GM21619 (cell line): ENCODE results near the gene MAST1.
"Not testable (repeated sequence)": the region's sequence is repeated elsewhere in the genome, so short reads cannot be mapped to it uniquely, and the experiment has no call there.

Experiments
- ATAC-seq: cut with Tn5 transposase; IDR thresholded peaks from one replicate; pipeline ENCODE4 v1.9.1; 2021; ENCODE audit not compliant: unreplicated experiment

Gene MAST1

DNA sequence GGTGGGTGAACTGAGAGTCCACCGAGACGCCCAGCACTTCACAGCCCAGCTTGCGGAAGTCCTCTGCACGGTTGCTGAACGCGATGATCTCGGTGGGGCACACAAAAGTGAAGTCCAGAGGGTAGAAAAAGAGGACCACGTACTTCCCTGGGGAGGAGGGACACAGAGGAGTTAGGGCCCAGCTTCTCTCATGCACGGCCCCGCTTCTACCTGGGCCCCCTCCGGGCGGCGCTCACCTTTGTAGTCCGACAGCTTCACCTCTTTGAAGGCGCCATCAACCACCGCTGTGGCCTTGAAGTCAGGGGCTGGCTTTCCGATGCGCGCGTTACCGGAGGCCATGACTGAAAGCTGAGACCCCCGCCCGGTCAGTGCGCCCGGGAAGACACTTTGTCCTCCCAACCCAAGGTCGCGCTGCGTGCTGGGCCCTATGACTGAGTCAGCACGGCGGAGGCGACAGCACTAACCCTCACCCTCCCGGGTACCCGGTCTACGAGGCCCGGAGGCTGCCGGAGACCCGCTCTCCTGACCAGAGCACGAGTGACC is 37.3 kb upstream of the MAST1 start:
- ATAC-seq, result no peak

DNA sequence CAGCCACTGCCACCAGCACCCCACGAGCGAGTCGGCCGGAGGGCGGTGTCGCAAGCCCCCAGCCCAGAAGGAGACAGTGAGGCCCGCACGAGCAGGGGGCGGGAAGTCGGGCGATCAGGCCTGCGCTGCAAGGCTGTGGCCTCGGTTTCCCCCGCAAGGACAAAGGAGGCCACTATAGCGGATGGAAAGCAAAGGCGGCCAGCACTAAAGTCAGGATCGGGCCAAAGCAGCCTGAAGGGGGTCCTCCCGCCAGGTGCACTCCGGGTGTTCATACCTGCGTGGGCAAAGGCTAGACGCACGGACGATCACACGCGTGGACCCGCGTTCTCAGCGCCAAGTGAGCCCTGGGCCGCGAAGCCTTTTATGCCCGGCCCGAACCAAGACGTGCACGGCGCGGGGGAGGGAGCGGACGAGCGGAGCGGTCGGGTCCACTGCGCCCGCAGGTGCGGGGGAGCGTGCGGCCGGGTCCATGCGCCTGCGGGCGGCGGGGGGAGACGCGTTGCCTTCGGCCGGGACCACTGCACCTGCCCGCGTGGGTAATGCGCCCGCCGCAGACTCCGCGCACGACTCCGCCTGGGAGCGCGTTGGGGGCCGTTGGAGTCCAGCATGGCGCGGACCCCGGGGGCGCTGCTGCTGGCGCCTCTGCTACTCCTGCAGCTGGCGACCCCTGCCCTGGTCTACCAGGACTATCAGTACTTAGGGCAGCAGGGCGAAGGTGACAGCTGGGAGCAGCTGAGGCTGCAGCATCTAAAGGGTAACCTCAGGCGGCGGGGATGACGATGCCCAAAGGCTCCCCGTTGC is 36.6 kb upstream of the MAST1 start, which contains the start of the genes PRDX2 and THSD8:
Gene PRDX2, minus strand, starts transcription at position 335 of the 801 bp plus-strand sequence. CDS start 539 bp downstream, outside the sequence.
Gene THSD8, plus strand, starts transcription at position 604 of the 801 bp plus-strand sequence. Its CDS starts 3 bp downstream, at position 607.
- no peak for ATAC-seq

DNA sequence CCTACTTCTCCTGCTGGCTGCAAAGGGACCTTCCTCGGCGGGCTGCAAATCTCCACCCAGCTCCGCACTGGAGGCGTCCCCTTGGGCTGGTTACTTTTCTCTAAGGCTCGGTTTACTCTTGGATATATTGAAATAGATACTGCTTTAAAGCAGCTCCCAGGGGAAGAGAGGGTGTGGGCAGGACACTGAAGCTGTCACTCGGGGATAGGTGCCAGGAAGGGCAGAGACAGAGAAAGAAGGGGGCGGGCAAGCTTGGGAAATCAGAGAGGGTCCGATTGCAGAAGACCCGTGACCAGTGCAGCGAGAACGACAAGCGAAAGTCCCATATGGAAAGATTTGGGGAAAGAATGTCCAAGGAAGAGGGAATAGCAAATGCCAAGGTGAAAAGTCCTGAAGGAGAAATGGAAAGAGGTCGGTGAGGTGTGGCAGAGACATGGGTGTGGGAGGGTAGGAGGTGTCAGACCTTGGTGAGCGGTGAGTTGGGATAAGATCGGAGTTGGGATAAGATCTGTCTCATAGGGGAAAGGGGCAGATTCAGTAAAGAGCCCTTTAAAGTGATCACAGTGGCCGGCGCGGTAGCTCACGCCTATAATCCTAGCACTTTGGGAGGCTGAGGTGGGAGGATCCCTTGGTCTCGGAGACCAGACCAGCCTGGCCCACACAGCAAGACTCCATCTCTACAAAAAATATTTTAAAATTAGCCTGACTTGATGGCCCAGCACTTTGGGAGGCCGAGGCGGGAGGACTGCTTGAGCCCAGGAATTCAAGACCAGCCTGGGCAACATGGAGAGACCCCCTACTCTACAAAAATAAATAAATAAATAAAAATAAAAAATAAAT is 35.8 kb upstream of the MAST1 start:
- ATAC-seq, result no peak

DNA sequence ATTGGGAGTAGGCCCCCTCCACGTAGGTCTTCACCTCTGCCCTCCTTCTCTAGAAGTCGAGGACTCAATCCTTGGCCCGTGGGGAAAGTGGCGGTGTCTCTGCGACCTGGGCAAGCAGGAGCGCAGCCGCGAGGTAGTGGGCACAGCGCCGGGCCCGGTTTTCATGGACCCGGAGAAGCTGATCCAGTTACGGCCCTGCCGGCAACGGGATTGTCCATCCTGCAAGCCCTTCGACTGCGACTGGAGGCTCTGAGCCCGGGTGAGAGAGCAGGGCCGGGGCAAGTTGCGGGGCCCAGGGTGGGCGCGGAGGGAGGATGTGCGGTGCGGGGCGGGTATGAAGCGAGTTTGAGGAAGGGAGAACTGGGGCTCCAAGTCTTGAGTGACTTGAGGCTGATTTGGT is 34.3 kb upstream of the MAST1 start:
- ATAC-seq, result no peak

DNA sequence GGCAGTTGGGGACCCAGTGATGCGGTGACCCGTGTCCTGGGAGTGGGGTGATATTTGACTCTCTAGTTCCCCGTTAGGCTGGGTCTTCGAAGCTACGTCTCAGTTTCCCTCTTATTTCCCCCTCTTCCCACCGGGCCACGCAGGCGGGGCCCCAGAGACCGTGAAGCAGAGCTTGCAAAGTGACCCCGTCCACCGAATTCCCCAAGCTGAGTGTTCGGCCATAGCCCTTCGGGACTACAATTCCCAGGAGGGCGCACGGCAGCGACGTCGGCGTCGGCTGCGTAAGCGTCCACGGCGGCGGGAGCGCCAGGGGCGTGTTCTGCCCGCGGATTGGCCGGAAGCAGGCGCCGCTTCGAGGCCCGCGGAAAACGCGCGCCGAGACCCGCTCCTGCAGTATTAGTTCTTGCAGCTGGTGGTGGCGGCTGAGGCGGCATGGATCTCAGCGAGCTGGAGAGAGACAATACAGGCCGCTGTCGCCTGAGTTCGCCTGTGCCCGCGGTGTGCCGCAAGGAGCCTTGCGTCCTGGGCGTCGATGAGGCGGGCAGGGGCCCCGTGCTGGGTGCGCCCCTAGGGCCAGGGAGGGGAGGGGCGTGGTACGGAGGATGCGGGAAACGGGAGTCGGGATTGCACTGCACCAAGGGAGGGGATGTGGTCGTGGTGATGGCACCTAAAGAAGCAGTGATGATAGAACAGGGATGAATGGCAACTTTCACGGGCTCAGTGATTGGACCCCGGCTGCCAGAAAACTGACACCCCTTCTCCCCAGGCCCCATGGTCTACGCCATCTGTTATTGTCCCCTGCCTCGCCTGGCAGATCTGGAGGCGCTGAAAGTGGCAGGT is 31.9 kb upstream of the MAST1 start, which contains the start of gene RNASEH2A:
Gene RNASEH2A, plus strand, starts transcription at position 343 of the 840 bp plus-strand sequence. Its CDS starts 90 bp downstream, at position 433.
- peak; percentile 71 for ATAC-seq

DNA sequence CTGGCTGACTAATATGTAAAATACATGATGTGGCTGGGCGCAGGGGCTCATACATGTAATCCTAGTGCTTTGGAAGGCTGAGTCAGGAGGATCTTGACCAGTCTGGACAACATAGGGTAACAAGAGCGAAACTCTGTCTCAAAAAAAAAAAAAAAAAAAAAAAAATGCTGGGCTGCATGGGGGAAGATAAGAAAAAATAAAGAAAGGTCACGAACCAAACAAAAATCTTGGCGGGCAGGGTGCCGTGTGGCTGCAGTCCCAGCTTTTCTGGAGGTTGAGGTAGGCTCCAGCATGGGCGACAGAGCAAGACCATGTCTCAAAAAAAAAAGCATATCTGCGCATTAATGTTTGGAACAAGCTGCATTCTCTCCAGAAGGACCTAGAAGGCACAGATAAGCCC is 23.2 kb upstream of the MAST1 start:
- no peak for ATAC-seq

DNA sequence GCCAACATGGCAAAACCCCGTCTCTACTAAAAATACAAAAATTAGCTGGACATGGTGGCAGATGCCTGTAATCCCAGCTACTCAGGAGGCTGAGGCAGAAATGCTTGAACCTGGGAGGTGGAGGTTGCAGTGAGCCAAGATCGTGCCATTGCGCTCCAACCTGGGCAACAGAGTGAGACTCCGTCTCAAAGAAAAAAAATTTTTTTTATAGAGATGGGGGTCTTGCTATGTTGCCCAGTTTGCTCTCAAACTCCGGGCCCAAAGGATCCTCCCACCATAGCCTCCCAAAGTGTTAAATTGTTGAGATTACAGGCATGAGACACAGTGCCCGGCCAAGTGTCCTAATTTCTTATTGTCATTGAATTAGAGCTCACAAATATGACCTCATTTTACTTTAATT is 21.1 kb upstream of the MAST1 start:
- ATAC-seq, result not testable (repeated sequence)

DNA sequence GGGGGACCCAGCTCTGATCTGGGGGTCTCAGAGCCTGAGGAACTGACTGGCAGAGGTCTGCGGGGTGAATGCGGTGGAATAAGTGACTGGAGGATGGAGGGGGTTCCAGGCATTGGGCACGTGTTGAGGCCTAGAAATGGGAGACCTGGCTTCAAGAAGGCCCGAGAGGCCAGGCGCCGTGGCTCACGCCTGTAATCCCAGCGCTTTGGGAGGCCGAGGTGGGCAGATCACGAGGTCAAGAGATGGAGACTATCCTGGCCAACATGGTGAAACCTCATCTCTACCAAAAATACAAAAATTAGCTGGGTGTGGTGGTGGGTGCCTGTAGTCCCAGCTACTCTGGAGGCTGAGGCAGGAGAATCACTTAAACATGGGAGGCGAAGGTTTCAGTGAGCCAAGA is 20.5 kb upstream of the MAST1 start:
- not testable (repeated sequence) for ATAC-seq

DNA sequence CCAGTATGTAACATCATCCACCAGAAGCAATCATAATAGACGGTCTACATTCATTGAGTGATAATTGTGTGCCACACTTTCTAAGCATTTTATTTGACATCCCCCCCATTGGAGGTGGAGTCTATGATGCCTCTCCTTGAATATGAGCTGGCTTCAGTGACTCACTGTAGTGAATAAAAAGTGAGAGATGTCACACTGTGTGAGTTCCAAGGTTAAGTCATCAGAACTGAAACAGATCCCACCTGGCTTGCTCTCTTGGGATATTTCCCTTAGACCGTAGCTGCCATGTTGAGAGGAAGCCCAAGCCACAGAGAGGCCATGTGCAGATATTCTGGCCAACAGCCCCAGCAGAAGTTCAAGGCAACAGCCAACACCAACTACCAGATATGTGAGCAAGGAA is 16.6 kb upstream of the MAST1 start:
- no peak for ATAC-seq

DNA sequence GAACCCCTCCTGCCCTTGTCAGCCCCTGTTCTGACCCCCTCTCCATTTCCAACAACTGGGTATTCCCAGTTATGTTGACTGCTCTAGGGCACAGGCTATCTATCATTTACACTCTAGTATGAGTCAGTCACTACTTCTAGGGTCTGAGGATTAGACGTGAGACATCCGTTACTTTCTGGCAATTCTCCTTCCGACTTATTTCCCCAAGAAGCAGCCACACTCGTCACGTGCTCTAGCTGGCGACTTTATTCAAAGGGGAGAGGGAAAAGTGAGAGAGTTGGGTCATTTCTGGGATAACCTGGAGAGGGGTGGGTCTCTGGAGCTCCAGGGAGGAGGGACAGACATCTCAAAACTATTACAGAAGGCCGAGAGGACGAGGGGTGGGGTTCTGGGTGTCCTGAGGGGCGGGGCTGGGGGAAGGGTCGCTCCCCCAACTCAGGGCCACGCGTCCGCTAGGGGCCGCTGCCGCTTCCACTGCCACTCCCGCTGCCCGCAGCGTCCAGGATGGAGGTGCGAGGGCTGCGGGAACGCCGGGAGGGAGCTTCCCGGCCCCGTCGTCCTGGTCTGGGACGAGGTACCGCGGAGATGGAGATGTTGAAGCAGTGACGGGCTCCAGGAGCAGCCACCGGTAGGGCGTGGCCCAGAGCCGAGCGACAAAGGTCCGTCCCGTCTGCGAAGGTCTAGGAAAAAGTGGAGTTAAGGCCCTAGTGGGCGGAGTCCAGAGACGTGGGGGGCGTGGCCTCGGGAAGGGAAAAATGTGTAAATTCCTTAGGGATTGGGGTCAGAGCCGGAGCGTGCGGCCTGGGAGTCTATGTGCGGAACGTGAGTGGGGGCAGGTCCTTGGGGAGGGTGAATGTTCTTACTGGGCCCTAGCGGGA is 12.8 kb upstream of the MAST1 start:
- ATAC-seq, result no peak

DNA sequence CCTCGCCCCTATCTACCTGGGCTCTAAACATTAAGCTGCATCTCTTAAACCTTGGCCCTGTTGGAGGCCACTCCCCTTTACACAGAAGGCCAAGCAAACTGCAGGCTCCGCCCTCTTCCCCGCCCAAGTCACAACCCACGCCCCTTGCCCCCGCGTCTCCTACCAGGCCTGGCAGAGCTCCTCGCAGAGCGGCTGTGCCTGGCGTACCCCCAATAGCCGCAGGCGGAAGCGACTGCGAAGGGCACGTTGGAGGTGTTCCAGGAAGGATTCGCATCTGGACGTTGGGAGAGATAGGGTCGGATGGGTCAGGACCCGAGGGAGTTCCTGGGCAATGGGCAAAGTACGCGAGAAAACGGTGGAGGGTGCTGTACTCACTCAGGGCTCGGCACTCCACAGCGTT is 9.8 kb upstream of the MAST1 start:
- ATAC-seq, result no peak

DNA sequence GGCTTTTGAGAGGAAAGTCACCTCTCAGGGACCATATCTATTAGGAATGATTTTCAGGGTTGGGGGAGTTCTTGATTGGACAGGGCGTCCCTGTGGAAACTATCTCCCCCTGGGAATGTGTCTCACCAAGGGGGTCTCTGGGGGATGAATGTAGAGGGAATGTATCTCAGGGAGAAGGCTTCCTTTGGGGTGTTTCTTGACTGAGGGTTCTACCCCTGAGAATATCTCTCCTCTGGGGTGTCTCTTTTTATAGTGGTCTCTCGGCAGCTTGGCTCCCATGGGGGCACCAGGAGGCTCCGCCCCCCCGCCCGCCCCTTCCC is 4.9 kb upstream of the MAST1 start:
- ATAC-seq, result no peak

DNA sequence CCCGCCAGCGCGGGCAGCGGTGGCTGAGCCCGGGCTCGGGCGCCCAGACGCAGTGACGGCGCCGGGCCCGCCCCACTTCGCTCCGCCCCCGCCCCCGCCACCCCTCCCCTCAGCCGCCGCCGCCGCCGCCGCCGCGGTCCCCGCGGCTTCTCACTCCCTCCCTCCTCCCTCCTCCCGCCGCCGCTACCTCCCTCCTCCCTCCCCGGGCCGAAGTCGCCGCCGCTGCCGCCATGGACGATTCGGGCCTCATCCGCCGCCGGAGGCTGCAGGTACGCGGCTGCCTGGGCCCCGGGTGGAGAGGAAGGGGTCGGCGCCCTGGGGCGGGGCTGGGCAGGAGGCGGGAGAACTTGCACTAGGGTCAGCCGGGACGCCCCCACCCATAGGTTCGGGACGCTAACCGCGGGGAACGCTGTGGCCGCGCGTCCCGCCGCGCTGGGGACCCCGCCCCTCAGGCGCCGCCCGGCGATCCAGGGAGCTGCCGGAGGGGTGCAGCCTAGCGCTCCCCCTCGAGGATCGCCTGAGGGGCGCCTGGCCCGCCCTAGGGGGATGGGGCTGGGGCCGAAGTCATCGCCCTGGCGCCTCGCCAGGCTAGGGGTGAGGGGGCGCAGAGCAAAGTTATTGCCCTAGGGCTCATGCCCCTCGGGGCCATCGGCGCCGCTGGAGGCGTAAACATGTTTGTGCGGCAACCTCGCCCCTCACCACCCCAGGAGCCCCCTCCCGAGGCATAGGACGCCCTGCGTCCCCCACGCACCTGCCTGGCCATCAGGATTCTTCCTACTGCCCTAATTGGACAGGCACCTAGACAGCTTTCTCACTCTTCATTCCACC is 4.4 kb upstream of the MAST1 start:
- ATAC-seq, result no peak

DNA sequence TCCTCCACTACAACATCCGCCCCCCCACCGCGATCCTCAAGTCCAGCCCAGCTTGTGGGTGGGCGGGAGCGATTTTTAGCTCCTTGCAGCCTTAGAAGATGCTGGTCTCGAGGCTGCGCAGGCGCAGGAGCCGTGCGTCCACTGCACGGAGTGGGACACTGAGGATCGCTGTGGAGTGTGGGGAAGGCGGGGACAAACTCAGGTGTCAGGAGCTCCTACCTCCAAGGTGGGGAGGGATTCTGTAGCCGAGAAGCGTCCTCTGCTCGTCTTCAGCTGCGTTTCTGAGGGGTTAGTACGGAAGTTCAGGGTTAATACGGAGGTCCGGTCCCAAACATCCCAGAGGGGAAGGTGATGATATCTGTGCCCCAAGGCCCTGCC is 3.8 kb upstream of the MAST1 start, which contains the start of gene RTBDN:
Gene RTBDN, minus strand, starts transcription at position 14 of the 378 bp plus-strand sequence. CDS start 4,600 bp downstream, outside the sequence.
- no peak for ATAC-seq

DNA sequence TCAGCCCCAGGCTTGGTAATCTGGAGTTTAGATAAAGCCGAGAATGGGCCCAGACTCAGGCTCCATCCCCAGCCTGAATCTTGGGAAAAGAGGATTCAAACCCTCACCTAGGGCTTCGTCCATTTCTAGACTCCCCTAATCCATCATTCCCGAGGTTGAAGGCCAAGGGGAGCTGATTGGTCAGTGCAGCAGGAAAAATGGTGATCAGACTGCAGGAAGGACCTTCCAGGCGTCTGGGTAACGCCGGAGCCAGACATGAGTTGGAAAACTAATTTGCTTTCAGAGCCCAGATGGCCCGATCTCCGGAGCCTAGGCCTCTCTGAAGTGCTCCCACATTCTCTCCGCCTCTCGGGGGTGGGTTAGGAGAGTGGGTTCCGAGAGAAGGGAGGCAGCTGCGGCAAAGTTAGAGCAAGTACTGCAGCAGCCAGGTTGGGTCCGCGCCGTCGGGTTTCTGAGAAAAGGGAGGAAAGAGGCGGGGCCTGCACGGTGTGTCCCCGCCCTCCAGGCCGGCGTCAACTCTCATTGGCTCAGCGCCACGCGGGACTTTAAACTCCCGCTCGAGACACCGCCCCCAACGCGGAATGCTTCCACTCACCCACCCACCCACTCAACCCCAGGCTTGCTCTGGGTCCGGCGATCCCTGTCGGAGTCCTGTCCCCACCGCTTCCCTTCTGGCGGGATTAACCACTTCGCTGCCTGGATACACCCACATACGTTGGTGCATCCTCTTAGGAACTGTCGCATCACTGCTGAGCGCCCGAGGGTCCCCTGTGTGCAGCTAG is 3.1 kb upstream of the MAST1 start:
- no peak for ATAC-seq

DNA sequence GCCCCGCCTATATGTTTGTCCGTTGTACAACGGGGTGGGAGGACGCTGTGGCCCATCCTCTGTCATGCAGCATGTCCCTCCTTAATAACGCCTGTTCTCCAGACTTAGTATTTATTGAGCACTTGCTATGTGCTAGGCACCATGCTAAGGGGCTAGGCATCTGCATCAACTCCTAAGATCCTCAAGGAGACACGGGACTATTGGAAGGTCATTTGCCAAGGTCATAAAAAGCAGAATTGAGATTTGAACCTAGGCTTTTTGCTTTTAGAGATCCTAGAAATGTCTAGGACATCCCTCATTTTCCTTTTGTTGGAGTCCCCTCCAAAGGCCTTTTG is 1.8 kb upstream of the MAST1 start:
- no peak for ATAC-seq

DNA sequence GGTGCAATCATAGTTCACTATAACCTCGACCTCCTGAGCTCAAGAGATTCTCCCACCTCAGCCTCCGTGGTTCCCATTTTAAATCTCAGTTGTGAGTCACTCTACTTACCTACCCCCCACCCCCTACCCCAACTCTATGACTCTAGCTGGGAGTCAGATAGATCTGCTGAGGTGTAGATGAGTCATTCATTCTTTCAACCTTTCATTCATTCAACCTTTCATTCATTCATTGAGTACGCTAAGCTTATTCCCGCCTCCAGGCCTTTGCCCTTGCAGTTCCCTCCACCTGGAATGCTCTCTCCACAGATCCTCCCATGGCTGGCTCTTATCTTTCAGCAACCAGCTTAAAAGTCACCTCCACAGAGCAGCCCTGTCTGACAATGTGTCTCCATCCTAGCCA is 1.1 kb upstream of the MAST1 start:
- ATAC-seq, result no peak
